SK-N-SH treated with all-trans-retinoic acid at 6 μM for 48 hours (cell line): ENCODE results near the gene HTT.

Experiments
- ATAC-seq: fragments of 200-7000 bp; cut with Tn5 transposase; 3 replicates; pipeline ENCODE4 v1.9.1; 2020; ENCODE audit warnings: mild to moderate bottlenecking, moderate library complexity
- ARNTL ChIP-seq: fragments of 450-650 bp; formaldehyde crosslinking; IDR thresholded peaks from 2 replicates; pipeline ENCODE4 v1.5.0; 2020; ENCODE audit warnings: low read depth, mild to moderate bottlenecking, moderate library complexity, borderline replicate concordance
- BACH2 ChIP-seq: fragments of 250-450 bp; sonication (Bioruptor Pico); IDR thresholded peaks from 2 replicates; pipeline ENCODE4 v1.9.0; 2021; ENCODE audit warnings: mild to moderate bottlenecking, borderline replicate concordance
- CSDC2 ChIP-seq: fragments of 250-450 bp; sonication (Bioruptor Pico); IDR thresholded peaks from 2 replicates; pipeline ENCODE4 v1.5.0; 2020; ENCODE audit warnings: mild to moderate bottlenecking, moderate library complexity
- GLIS3 ChIP-seq: fragments of 250-450 bp; sonication (Bioruptor Pico); IDR thresholded peaks from 2 replicates; pipeline ENCODE4 v1.5.0; 2020; ENCODE audit warnings: mild to moderate bottlenecking, moderate library complexity
- ISL1 ChIP-seq: fragments of 250-450 bp; sonication (Bioruptor Pico); IDR thresholded peaks from 2 replicates; pipeline ENCODE4 v2.1.2; 2022; ENCODE audit warnings: mild to moderate bottlenecking, moderate library complexity
- OSR1 ChIP-seq: fragments of 250-450 bp; sonication (Bioruptor Pico); IDR thresholded peaks from 2 replicates; pipeline ENCODE4 v1.8.0; 2022; ENCODE audit warnings: moderate library complexity, mild to moderate bottlenecking, inconsistent platforms
- PPARA ChIP-seq: fragments of 250-450 bp; sonication (Bioruptor Pico); IDR thresholded peaks from 2 replicates; pipeline ENCODE4 v1.5.0; 2020; ENCODE audit warnings: mild to moderate bottlenecking, borderline replicate concordance
- RARB ChIP-seq: fragments of 250-450 bp; sonication (Bioruptor Pico); IDR thresholded peaks from 2 replicates; pipeline ENCODE4 v1.8.0; 2021; ENCODE audit warnings: mild to moderate bottlenecking, moderate library complexity
- SNAI2 ChIP-seq: fragments of 250-450 bp; sonication (Bioruptor Pico); IDR thresholded peaks from 2 replicates; pipeline ENCODE4 v1.5.0; 2020; ENCODE audit warnings: mild to moderate bottlenecking, moderate library complexity
- TCF4 ChIP-seq: fragments of 250-450 bp; sonication (Bioruptor Pico); IDR thresholded peaks from 2 replicates; pipeline ENCODE4 v1.8.0; 2021; ENCODE audit warnings: mild to moderate bottlenecking, moderate library complexity, borderline replicate concordance
- TOX ChIP-seq: fragments of 250-450 bp; sonication (Bioruptor Pico); IDR thresholded peaks from 2 replicates; pipeline ENCODE4 v1.8.0; 2021; ENCODE audit warnings: mild to moderate bottlenecking, moderate library complexity, borderline replicate concordance
- ZC3H10 ChIP-seq: fragments of 250-450 bp; sonication (Bioruptor Pico); IDR thresholded peaks from 2 replicates; pipeline ENCODE4 v1.5.1; 2021; ENCODE audit warnings: mild to moderate bottlenecking, moderate library complexity
- ZFP3 ChIP-seq: fragments of 250-450 bp; sonication (Bioruptor Pico); IDR thresholded peaks from 2 replicates; pipeline ENCODE4 v1.5.0; 2020; ENCODE audit warnings: mild to moderate bottlenecking, moderate library complexity
- ZFP30 ChIP-seq: fragments of 450-650 bp; formaldehyde crosslinking; IDR thresholded peaks from 2 replicates; pipeline ENCODE4 v1.5.0; 2022; ENCODE audit warnings: mild to moderate bottlenecking, moderate library complexity
- ZNF565 ChIP-seq: fragments of 450-650 bp; formaldehyde crosslinking; conservative IDR thresholded peaks from 2 replicates; pipeline ENCODE4 v1.5.0; 2020; ENCODE audit warnings: low read depth, mild to moderate bottlenecking, moderate library complexity
- ZNF8 ChIP-seq: fragments of 450-650 bp; formaldehyde crosslinking; IDR thresholded peaks from 2 replicates; pipeline ENCODE4 v1.5.0; 2020; ENCODE audit warnings: mild to moderate bottlenecking, moderate library complexity
- TF ChIP-seq, protein P1 (sequence below): fragments of 250-450 bp; sonication (Bioruptor Pico); IDR thresholded peaks from 2 replicates; pipeline ENCODE4 v1.8.0; 2021; ENCODE audit warnings: low read depth, mild to moderate bottlenecking, moderate library complexity, borderline replicate concordance
- TF ChIP-seq, protein P2 (sequence below): fragments of 250-450 bp; sonication (Bioruptor Pico); IDR thresholded peaks from 2 replicates; pipeline ENCODE4 v1.5.1; 2021; ENCODE audit warnings: mild to moderate bottlenecking, moderate library complexity
- TF ChIP-seq, protein P3 (sequence below): fragments of 250-450 bp; sonication (Bioruptor Pico); IDR thresholded peaks from 2 replicates; pipeline ENCODE4 v1.5.0; 2020; ENCODE audit warnings: mild to moderate bottlenecking, moderate library complexity
- TF ChIP-seq, protein P4 (sequence below): fragments of 250-450 bp; sonication (Bioruptor Pico); IDR thresholded peaks from 2 replicates; pipeline ENCODE4 v1.8.0; 2020; ENCODE audit warnings: mild to moderate bottlenecking, moderate library complexity, borderline replicate concordance
- TF ChIP-seq, protein P5 (sequence below): fragments of 250-450 bp; sonication (Bioruptor Pico); IDR thresholded peaks from 2 replicates; pipeline ENCODE4 v1.5.1; 2020; ENCODE audit warnings: low read depth, mild to moderate bottlenecking, moderate library complexity

The HTT gene

DNA sequence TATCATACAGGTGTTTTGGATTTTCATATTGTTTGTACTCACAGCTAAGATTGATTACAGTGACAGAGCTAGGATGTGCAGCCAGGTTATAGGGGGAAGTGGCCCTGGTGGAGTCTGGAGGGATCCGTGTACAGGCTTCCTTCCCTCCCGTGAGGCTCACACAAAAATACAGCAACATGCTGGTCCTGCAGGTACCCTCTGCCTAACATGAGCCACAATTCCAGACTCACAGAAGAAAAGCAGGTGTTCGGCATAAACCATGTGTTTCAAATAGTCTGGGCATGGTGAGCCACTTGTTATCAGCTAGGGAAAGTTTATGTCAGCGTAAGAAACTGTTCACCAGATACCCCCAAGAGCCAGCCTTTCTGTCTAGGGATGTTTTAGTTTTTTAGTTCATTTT is 82.9 kb downstream of the HTT start:
- no peak for ATAC-seq
- no peak for TF ChIP-seq ZFP30
- TF ChIP-seq ZFP3 (CRISPR knock-in tag) = no peak
- no peak for TF ChIP-seq ZNF565 (CRISPR knock-in tag)
- TF ChIP-seq, protein P1, sequence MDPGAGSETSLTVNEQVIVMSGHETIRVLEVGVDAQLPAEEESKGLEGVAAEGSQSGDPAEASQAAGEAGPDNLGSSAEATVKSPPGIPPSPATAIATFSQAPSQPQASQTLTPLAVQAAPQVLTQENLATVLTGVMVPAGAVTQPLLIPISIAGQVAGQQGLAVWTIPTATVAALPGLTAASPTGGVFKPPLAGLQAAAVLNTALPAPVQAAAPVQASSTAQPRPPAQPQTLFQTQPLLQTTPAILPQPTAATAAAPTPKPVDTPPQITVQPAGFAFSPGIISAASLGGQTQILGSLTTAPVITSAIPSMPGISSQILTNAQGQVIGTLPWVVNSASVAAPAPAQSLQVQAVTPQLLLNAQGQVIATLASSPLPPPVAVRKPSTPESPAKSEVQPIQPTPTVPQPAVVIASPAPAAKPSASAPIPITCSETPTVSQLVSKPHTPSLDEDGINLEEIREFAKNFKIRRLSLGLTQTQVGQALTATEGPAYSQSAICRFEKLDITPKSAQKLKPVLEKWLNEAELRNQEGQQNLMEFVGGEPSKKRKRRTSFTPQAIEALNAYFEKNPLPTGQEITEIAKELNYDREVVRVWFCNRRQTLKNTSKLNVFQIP (CRISPR knock-in tag) = no peak
- TF ChIP-seq RARB = no peak
- TF ChIP-seq, protein P2, sequence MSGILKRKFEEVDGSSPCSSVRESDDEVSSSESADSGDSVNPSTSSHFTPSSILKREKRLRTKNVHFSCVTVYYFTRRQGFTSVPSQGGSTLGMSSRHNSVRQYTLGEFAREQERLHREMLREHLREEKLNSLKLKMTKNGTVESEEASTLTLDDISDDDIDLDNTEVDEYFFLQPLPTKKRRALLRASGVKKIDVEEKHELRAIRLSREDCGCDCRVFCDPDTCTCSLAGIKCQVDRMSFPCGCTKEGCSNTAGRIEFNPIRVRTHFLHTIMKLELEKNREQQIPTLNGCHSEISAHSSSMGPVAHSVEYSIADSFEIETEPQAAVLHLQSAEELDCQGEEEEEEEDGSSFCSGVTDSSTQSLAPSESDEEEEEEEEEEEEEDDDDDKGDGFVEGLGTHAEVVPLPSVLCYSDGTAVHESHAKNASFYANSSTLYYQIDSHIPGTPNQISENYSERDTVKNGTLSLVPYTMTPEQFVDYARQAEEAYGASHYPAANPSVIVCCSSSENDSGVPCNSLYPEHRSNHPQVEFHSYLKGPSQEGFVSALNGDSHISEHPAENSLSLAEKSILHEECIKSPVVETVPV (CRISPR knock-in tag) = no peak
- TF ChIP-seq, protein P3, sequence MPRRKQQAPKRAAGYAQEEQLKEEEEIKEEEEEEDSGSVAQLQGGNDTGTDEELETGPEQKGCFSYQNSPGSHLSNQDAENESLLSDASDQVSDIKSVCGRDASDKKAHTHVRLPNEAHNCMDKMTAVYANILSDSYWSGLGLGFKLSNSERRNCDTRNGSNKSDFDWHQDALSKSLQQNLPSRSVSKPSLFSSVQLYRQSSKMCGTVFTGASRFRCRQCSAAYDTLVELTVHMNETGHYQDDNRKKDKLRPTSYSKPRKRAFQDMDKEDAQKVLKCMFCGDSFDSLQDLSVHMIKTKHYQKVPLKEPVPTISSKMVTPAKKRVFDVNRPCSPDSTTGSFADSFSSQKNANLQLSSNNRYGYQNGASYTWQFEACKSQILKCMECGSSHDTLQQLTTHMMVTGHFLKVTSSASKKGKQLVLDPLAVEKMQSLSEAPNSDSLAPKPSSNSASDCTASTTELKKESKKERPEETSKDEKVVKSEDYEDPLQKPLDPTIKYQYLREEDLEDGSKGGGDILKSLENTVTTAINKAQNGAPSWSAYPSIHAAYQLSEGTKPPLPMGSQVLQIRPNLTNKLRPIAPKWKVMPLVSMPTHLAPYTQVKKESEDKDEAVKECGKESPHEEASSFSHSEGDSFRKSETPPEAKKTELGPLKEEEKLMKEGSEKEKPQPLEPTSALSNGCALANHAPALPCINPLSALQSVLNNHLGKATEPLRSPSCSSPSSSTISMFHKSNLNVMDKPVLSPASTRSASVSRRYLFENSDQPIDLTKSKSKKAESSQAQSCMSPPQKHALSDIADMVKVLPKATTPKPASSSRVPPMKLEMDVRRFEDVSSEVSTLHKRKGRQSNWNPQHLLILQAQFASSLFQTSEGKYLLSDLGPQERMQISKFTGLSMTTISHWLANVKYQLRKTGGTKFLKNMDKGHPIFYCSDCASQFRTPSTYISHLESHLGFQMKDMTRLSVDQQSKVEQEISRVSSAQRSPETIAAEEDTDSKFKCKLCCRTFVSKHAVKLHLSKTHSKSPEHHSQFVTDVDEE = no peak
- no peak for TF ChIP-seq OSR1 (CRISPR knock-in tag)
- no peak for TF ChIP-seq PPARA (CRISPR knock-in tag)
- no peak for TF ChIP-seq ISL1 (CRISPR knock-in tag)
- TF ChIP-seq, protein P4, sequence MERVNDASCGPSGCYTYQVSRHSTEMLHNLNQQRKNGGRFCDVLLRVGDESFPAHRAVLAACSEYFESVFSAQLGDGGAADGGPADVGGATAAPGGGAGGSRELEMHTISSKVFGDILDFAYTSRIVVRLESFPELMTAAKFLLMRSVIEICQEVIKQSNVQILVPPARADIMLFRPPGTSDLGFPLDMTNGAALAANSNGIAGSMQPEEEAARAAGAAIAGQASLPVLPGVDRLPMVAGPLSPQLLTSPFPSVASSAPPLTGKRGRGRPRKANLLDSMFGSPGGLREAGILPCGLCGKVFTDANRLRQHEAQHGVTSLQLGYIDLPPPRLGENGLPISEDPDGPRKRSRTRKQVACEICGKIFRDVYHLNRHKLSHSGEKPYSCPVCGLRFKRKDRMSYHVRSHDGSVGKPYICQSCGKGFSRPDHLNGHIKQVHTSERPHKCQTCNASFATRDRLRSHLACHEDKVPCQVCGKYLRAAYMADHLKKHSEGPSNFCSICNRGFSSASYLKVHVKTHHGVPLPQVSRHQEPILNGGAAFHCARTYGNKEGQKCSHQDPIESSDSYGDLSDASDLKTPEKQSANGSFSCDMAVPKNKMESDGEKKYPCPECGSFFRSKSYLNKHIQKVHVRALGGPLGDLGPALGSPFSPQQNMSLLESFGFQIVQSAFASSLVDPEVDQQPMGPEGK (CRISPR knock-in tag) = no peak
- TF ChIP-seq GLIS3 = no peak
- no peak for TF ChIP-seq ZC3H10 (CRISPR knock-in tag)
- TF ChIP-seq ZNF8 (CRISPR knock-in tag) = no peak
- TF ChIP-seq BACH2 = no peak

DNA sequence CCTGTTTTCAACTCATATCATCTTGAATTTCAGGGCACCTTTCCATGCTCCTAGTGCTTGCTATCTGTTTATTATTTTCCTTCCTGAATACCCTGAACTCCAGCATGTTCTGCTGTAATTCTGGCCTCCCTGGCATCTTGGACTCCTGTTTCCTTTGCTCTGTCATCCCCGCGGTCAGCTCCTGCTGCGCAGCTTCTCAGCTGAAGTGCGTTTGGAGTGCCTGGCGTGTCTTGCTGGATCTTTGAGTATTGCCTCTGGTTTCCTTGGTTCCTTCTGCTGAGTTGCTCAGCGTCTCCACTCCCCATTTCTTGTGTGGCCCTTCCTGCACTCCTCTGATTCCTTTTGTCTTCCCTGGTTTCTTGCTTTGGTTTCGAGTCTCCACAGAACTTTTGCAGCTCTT is 84.4 kb downstream of the HTT start:
- TF ChIP-seq, protein P1 (CRISPR knock-in tag) = no peak
- no peak for ATAC-seq

DNA sequence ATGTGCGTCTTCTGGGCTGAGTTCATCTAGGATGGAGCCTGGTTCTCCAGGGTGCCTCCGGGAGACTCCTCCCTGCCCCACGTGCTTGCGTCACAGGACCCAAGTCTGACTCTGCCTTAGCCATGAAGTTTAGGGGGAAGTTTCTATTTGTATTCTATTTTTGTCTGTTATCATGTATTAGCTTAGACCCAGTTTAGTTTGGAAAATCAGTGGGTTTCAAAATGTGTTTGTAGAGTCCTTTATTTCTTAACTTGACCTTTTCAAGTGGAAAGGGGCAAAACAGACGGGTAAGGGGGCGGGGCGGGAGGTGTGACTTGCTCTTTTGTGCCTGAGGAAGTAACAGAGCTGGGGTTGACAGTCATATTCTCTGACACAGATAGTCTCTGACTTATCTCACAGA is 86.0 kb downstream of the HTT start:
- no peak for ATAC-seq
- TF ChIP-seq ZNF8 (CRISPR knock-in tag) = no peak
- no peak for TF ChIP-seq CSDC2 (CRISPR knock-in tag)
- no peak for TF ChIP-seq TOX (CRISPR knock-in tag)
- TF ChIP-seq, protein P3 = no peak
- no peak for TF ChIP-seq ZFP3 (CRISPR knock-in tag)
- TF ChIP-seq TCF4 (CRISPR knock-in tag) = no peak
- TF ChIP-seq, protein P5, sequence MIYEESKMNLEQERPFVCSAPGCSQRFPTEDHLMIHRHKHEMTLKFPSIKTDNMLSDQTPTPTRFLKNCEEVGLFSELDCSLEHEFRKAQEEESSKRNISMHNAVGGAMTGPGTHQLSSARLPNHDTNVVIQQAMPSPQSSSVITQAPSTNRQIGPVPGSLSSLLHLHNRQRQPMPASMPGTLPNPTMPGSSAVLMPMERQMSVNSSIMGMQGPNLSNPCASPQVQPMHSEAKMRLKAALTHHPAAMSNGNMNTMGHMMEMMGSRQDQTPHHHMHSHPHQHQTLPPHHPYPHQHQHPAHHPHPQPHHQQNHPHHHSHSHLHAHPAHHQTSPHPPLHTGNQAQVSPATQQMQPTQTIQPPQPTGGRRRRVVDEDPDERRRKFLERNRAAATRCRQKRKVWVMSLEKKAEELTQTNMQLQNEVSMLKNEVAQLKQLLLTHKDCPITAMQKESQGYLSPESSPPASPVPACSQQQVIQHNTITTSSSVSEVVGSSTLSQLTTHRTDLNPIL (CRISPR knock-in tag) = no peak
- no peak for TF ChIP-seq RARB
- no peak for TF ChIP-seq PPARA (CRISPR knock-in tag)
- no peak for TF ChIP-seq OSR1 (CRISPR knock-in tag)
- TF ChIP-seq ARNTL = no peak
- no peak for TF ChIP-seq SNAI2 (CRISPR knock-in tag)
- TF ChIP-seq ZNF565 (CRISPR knock-in tag) = no peak
